ENCODE results near the gene CCNY. TPM values are rescaled to one million over a fixed set of nuclear protein-coding genes. Genes with fewer than 3 reads are reported as not detected.

CCNY gene
- total and polyA plus RNA-seq, 2 of the 13 experiments (the other 11 are each of a cell fraction or from before 2014, with no cell fraction given): 48.2 to 54.7 TPM

DNA sequence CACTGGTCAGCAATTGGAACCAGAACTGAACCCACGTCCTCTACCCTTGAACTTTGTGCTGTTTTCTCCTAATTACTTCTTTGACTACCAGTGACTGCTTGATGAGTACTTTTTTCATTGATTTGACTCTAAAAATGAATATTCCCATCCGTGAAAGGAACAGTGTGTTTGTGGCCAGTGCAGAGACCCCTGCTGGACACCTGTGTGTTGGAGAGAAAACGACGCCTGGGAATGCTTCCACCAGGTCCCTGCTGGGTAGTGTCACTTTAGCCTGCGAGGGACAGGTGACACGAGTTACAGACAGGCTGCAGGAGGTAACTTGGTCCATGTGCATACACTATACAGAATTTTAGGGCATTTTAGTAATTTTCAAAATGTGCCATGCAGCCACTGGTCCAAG lies 262.1 kb downstream of the CCNY start (continued):
- TF ChIP-seq, protein P1, sequence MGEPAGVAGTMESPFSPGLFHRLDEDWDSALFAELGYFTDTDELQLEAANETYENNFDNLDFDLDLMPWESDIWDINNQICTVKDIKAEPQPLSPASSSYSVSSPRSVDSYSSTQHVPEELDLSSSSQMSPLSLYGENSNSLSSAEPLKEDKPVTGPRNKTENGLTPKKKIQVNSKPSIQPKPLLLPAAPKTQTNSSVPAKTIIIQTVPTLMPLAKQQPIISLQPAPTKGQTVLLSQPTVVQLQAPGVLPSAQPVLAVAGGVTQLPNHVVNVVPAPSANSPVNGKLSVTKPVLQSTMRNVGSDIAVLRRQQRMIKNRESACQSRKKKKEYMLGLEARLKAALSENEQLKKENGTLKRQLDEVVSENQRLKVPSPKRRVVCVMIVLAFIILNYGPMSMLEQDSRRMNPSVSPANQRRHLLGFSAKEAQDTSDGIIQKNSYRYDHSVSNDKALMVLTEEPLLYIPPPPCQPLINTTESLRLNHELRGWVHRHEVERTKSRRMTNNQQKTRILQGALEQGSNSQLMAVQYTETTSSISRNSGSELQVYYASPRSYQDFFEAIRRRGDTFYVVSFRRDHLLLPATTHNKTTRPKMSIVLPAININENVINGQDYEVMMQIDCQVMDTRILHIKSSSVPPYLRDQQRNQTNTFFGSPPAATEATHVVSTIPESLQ (CRISPR knock-in tag; conservative IDR thresholded peaks at IDR 0.05): no peak
- no peak for TF ChIP-seq ZFP62 (CRISPR knock-in tag; IDR thresholded peaks at IDR 0.05)
- TF ChIP-seq STAG1 (CRISPR knock-in tag; IDR thresholded peaks at IDR 0.05): peak; percentile 43
- TF ChIP-seq ZNF879 (CRISPR knock-in tag; IDR thresholded peaks at IDR 0.05): no peak

DNA sequence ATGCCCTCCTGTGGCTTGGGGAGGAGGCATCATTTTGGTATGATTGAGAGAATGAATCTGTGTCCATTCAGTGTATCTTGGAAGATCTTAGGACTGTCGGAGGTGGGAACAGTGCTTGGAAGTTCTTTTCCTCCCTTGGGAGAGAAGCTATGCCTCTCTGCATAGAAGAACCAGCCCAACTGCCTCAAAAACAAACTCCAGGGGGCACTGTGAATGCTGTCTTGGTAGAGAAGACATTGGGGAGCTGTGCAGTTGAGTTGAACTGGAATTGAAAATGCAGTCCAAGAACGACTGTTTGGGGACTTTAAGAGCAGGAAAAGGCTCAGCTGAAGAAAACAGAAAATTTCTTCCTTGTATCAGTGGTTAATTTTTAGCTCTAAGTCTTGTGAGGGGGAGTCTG lies 263.9 kb downstream of the CCNY start:
- WGBS (ENCODE audit: low lambda C conversion rate): 33% methylated on average over 2 of the region's 2 CpGs
- in situ Hi-C loops (cut with HindIII; ENCODE audit: extremely low pct_ligation_motif_present, low pct_unique_long_range_greater_than_20kb) (no loop called here), intact Hi-C loops (cut with micrococcal nuclease; ENCODE audit: unreplicated experiment) (no loop called here)
- peak; percentile 5 for DNase-seq (ENCODE audit: low spot score)
- FAIRE-seq: no peak
- Histone ChIP-seq H3K27ac (ENCODE audit: extremely low read length, insufficient read depth, low read length) (no peak overlapping the region), H3K27me3 (ENCODE audit: control insufficient read depth in 1 of 2, insufficient read depth in 2 of 2, low read length in 2 of 2) (peaks cover 0 to 1% of the 10 kb centered on the region in 2 experiments; a peak in 2 of 5 replicates), H2AFZ (ENCODE audit: low read length) (no peak overlapping the region), H3K4me1 (ENCODE audit: insufficient read depth, low read length) (peaks cover 10% of the 10 kb centered on the region), H3K79me2 (ENCODE audit: insufficient read depth, low read length) (no peaks in the 10 kb centered on the region), H4K20me1 (ENCODE audit: insufficient read depth, low read length) (no peaks in the 10 kb centered on the region), H3K9ac (ENCODE audit: insufficient read depth, low read depth, low read length) (no peak overlapping the region), H3K4me3 (replicated peaks in 1 of 3; ENCODE audit: insufficient read depth in 1 of 3, low read depth in 2 of 3, low read length in 3 of 3) (no peak overlapping the region), H3K36me3 (replicated peaks in 1 of 2; ENCODE audit: control insufficient read depth in 1 of 2, insufficient read depth in 2 of 2, low read length in 2 of 2) (no peaks in the 10 kb centered on the region), H3K9me3 (ENCODE audit: low read length) (no peaks in the 10 kb centered on the region), H3K4me2 (ENCODE audit: low read depth, low read length) (no peak overlapping the region)
- BruUV-seq (replicated peaks): no TSS peak
- CTCF ChIA-PET (ENCODE audit: low intra/inter-chr PET ratio, low total read pairs): no interaction called here
- POLR2A ChIA-PET: no interaction called here
- ATAC-seq: peak; percentile 40; the same call in 1 of the 3 replicates
- no peak for TF ChIP-seq ZKSCAN8 (CRISPR knock-in tag; IDR thresholded peaks at IDR 0.05; ENCODE audit: borderline replicate concordance)
- TF ChIP-seq, protein P2, sequence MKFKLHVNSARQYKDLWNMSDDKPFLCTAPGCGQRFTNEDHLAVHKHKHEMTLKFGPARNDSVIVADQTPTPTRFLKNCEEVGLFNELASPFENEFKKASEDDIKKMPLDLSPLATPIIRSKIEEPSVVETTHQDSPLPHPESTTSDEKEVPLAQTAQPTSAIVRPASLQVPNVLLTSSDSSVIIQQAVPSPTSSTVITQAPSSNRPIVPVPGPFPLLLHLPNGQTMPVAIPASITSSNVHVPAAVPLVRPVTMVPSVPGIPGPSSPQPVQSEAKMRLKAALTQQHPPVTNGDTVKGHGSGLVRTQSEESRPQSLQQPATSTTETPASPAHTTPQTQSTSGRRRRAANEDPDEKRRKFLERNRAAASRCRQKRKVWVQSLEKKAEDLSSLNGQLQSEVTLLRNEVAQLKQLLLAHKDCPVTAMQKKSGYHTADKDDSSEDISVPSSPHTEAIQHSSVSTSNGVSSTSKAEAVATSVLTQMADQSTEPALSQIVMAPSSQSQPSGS (CRISPR knock-in tag; IDR thresholded peaks at IDR 0.05): no peak
- TF ChIP-seq, protein P3, sequence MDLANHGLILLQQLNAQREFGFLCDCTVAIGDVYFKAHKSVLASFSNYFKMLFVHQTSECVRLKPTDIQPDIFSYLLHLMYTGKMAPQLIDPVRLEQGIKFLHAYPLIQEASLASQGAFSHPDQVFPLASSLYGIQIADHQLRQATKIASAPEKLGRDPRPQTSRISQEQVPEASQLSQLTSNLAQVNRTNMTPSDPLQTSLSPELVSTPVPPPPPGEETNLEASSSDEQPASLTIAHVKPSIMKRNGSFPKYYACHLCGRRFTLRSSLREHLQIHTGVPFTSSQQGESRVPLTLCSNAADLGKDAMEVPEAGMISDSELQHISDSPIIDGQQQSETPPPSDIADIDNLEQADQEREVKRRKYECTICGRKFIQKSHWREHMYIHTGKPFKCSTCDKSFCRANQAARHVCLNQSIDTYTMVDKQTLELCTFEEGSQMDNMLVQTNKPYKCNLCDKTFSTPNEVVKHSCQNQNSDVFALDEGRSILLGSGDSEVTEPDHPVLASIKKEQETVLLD (CRISPR knock-in tag; IDR thresholded peaks at IDR 0.05; ENCODE audit: low read depth): no peak
- TF ChIP-seq, protein P4, sequence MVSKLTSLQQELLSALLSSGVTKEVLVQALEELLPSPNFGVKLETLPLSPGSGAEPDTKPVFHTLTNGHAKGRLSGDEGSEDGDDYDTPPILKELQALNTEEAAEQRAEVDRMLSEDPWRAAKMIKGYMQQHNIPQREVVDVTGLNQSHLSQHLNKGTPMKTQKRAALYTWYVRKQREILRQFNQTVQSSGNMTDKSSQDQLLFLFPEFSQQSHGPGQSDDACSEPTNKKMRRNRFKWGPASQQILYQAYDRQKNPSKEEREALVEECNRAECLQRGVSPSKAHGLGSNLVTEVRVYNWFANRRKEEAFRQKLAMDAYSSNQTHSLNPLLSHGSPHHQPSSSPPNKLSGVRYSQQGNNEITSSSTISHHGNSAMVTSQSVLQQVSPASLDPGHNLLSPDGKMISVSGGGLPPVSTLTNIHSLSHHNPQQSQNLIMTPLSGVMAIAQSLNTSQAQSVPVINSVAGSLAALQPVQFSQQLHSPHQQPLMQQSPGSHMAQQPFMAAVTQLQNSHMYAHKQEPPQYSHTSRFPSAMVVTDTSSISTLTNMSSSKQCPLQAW (CRISPR knock-in tag; IDR thresholded peaks at IDR 0.05): no peak
- TF ChIP-seq, protein P5, sequence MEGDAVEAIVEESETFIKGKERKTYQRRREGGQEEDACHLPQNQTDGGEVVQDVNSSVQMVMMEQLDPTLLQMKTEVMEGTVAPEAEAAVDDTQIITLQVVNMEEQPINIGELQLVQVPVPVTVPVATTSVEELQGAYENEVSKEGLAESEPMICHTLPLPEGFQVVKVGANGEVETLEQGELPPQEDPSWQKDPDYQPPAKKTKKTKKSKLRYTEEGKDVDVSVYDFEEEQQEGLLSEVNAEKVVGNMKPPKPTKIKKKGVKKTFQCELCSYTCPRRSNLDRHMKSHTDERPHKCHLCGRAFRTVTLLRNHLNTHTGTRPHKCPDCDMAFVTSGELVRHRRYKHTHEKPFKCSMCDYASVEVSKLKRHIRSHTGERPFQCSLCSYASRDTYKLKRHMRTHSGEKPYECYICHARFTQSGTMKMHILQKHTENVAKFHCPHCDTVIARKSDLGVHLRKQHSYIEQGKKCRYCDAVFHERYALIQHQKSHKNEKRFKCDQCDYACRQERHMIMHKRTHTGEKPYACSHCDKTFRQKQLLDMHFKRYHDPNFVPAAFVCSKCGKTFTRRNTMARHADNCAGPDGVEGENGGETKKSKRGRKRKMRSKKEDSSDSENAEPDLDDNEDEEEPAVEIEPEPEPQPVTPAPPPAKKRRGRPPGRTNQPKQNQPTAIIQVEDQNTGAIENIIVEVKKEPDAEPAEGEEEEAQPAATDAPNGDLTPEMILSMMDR (CRISPR knock-in tag; IDR thresholded peaks at IDR 0.05): peak; percentile 30; the same call in 1 of the 2 replicates
- no peak for TF ChIP-seq KDM5A (IDR thresholded peaks at IDR 0.05; ENCODE audit: borderline replicate concordance, low read length)

All from HepG2 (cell line).